HepG2 (cell line): ENCODE measurements around the gene RNF133. TPM values are rescaled to one million over a fixed set of nuclear protein-coding genes. Genes with fewer than 3 reads are reported as not detected.

Experiments used
- ESRRA ChIP-seq: sonication (generic); formaldehyde crosslinking; IDR thresholded peaks from 2 replicates; pipeline ENCODE4 v1.5.1; 2020; ENCODE audit warnings: mild to moderate bottlenecking, low read depth, missing genetic modification reagents
- FOXK2 ChIP-seq: fragments of 450-650 bp; IDR thresholded peaks from 2 replicates; pipeline ENCODE4 v1.6.1; 2016
- HNF1B ChIP-seq: sonication (generic); formaldehyde crosslinking; IDR thresholded peaks from 2 replicates; pipeline ENCODE4 v1.5.1; 2020; ENCODE audit warnings: mild to moderate bottlenecking, moderate library complexity, missing genetic modification reagents
- JUN ChIP-seq: sonication (generic); formaldehyde crosslinking; IDR thresholded peaks from 2 replicates; pipeline ENCODE4 v1.4.0; 2020; ENCODE audit warnings: mild to moderate bottlenecking, missing genetic modification reagents
- POLR2AphosphoS5 ChIP-seq: IDR thresholded peaks from 2 replicates; pipeline ENCODE4 v1.6.1; 2012; ENCODE audit warnings: low read depth, low read length
- SNAPC2 ChIP-seq: sonication (generic); formaldehyde crosslinking; IDR thresholded peaks from 2 replicates; pipeline ENCODE4 v1.8.1; 2022; ENCODE audit warnings: mild to moderate bottlenecking, missing genetic modification reagents
- TBX3 ChIP-seq: fragments of 450-650 bp; IDR thresholded peaks from 2 replicates; pipeline ENCODE4 v1.6.1; 2017; ENCODE audit warnings: antibody characterized with exemption, mild to moderate bottlenecking, inconsistent platforms, borderline replicate concordance
- ZBTB43 ChIP-seq: sonication (generic); formaldehyde crosslinking; conservative IDR thresholded peaks from 2 replicates; pipeline ENCODE4 v1.4.0; 2020; ENCODE audit warnings: missing genetic modification reagents
- ZNF142 ChIP-seq: sonication (generic); formaldehyde crosslinking; IDR thresholded peaks from 2 replicates; pipeline ENCODE4 v1.4.0; 2020; ENCODE audit warnings: missing genetic modification reagents
- ZNF331 ChIP-seq: sonication (generic); formaldehyde crosslinking; IDR thresholded peaks from 2 replicates; pipeline ENCODE4 v1.4.0; 2020; ENCODE audit warnings: missing genetic modification reagents
- ZNF430 ChIP-seq: sonication (generic); formaldehyde crosslinking; IDR thresholded peaks from 2 replicates; pipeline ENCODE4 v1.9.0; 2021; ENCODE audit warnings: mild to moderate bottlenecking, missing genetic modification reagents
- polyA plus RNA-seq, 8 experiments: library from polyadenylated mRNA; depleted of rRNA in 3 of 8; stranded (reverse) in 7 of 8; unstranded in 1 of 8; fragments of >200 nt; fragmentation: Illumina TruSeq in 4 of 8; extraction: Trizol in 4 of 8; gene quantifications; 2 replicates each; pipeline versions ENCODE4 v1.2.1 to v1.2.3, GENCODE V29; 2011 to 2016; ENCODE audit warnings: low read depth in 4 of 8, missing spikeins in 1 of 8, mixed read lengths in 1 of 8; ENCODE audit not compliant: insufficient read depth in 1 of 8
- total RNA-seq, 5 experiments: library from RNA; depleted of rRNA; stranded (reverse); fragments of >200 nt; fragmentation: Illumina TruSeq; extraction: Trizol; gene quantifications; 2 replicates each; pipeline ENCODE4 v1.2.3, GENCODE V29; 2016; ENCODE audit warnings: low read depth in 1 of 5
- TF ChIP-seq, protein P1 (sequence below): IDR thresholded peaks from 2 replicates; pipeline ENCODE4 v1.6.1; 2016
- TF ChIP-seq, protein P2 (sequence below): sonication (generic); formaldehyde crosslinking; IDR thresholded peaks from 2 replicates; pipeline ENCODE4 v1.4.0; 2020; ENCODE audit warnings: missing genetic modification reagents
- TF ChIP-seq, protein P3 (sequence below): IDR thresholded peaks from 2 replicates; pipeline ENCODE4 v1.6.1; 2016; ENCODE audit warnings: missing genetic modification reagents, missing compliant biosample characterization
- TF ChIP-seq, protein P4 (sequence below): sonication (generic); formaldehyde crosslinking; IDR thresholded peaks from 2 replicates; pipeline ENCODE4 v1.8.0; 2022; ENCODE audit warnings: mild to moderate bottlenecking, missing genetic modification reagents, borderline replicate concordance

RNF133 gene
- total and polyA plus RNA-seq, 2 of the 13 experiments (the other 11 are each of a cell fraction or from before 2014, with no cell fraction given), result 0.13 to 1.00 TPM

DNA sequence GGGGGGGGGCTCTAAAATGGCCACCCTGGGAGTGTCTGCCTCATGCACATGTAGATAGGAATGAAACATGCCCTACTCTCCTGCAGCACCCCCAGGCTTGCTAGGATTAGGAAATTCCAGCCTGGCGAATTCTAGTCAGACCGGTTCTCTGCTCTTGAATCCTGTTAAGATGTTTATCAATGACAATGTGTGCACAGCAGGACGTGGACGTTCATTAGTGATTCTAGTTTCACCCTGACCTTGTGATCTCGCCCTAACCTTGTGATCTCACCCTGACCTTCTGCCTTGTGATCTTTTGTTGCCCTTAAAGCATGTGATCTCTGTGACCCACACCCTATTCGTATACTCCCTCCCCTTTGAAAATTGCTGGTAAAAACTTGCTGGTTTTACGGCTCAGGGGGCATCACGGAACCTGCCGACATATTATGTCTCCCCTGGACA lies 19.6 kb downstream of the RNF133 start (continued):
- TF ChIP-seq, protein P1, sequence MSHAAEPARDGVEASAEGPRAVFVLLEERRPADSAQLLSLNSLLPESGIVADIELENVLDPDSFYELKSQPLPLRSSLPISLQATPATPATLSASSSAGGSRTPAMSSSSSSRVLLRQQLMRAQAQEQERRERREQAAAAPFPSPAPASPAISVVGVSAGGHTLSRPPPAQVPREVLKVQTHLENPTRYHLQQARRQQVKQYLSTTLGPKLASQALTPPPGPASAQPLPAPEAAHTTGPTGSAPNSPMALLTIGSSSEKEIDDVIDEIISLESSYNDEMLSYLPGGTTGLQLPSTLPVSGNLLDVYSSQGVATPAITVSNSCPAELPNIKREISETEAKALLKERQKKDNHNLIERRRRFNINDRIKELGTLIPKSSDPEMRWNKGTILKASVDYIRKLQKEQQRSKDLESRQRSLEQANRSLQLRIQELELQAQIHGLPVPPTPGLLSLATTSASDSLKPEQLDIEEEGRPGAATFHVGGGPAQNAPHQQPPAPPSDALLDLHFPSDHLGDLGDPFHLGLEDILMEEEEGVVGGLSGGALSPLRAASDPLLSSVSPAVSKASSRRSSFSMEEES (CRISPR knock-in tag), result peak; percentile 99
- TF ChIP-seq, protein P2, sequence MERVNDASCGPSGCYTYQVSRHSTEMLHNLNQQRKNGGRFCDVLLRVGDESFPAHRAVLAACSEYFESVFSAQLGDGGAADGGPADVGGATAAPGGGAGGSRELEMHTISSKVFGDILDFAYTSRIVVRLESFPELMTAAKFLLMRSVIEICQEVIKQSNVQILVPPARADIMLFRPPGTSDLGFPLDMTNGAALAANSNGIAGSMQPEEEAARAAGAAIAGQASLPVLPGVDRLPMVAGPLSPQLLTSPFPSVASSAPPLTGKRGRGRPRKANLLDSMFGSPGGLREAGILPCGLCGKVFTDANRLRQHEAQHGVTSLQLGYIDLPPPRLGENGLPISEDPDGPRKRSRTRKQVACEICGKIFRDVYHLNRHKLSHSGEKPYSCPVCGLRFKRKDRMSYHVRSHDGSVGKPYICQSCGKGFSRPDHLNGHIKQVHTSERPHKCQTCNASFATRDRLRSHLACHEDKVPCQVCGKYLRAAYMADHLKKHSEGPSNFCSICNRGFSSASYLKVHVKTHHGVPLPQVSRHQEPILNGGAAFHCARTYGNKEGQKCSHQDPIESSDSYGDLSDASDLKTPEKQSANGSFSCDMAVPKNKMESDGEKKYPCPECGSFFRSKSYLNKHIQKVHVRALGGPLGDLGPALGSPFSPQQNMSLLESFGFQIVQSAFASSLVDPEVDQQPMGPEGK, result peak; percentile 79
- TF ChIP-seq ZNF430 (CRISPR knock-in tag) (peak; percentile 48; the same call in 1 of the 2 replicates), TBX3 (peak; percentile 91), ZNF142 (CRISPR knock-in tag) (0 out of 2 replicates have a peak, but pooled peaks have one; percentile 42), ZNF331 (CRISPR knock-in tag) (peak; percentile 48), HNF1B (CRISPR knock-in tag) (peak; percentile 82), JUN (peak; percentile 94), FOXK2 (peak; percentile 90), POLR2AphosphoS5 (0 out of 2 replicates have a peak, but pooled peaks have one; percentile 37), ZBTB43 (CRISPR knock-in tag) (peak; percentile 73; the same call in 1 of the 2 replicates), ESRRA (CRISPR knock-in tag) (peak; percentile 100), SNAPC2 (CRISPR knock-in tag) (peak; percentile 48; the same call in 1 of the 2 replicates)
- TF ChIP-seq, protein P3, sequence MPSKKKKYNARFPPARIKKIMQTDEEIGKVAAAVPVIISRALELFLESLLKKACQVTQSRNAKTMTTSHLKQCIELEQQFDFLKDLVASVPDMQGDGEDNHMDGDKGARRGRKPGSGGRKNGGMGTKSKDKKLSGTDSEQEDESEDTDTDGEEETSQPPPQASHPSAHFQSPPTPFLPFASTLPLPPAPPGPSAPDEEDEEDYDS (CRISPR knock-in tag), result peak; percentile 51; the same call in 1 of the 2 replicates
- TF ChIP-seq, protein P4, sequence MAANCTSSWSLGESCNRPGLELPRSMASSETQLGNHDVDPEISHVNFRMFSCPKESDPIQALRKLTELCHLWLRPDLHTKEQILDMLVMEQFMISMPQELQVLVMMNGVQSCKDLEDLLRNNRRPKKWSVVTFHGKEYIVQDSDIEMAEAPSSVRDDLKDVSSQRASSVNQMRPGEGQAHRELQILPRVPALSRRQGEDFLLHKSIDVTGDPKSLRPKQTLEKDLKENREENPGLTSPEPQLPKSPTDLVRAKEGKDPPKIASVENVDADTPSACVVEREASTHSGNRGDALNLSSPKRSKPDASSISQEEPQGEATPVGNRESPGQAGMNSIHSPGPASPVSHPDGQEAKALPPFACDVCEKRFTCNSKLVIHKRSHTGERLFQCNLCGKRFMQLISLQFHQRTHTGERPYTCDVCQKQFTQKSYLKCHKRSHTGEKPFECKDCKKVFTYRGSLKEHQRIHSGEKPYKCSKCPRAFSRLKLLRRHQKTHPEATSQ, result peak; percentile 74; the same call in 1 of the 2 replicates
